ENCODE measurements around the gene MAT2B. TPM values are rescaled to one million over a fixed set of nuclear protein-coding genes. Genes with fewer than 3 reads are reported as not detected.

MAT2B gene
- total and polyA plus RNA-seq, 2 of the 13 experiments (the other 11 are each of a cell fraction or from before 2014, with no cell fraction given): 20.2 to 37.1 TPM

DNA sequence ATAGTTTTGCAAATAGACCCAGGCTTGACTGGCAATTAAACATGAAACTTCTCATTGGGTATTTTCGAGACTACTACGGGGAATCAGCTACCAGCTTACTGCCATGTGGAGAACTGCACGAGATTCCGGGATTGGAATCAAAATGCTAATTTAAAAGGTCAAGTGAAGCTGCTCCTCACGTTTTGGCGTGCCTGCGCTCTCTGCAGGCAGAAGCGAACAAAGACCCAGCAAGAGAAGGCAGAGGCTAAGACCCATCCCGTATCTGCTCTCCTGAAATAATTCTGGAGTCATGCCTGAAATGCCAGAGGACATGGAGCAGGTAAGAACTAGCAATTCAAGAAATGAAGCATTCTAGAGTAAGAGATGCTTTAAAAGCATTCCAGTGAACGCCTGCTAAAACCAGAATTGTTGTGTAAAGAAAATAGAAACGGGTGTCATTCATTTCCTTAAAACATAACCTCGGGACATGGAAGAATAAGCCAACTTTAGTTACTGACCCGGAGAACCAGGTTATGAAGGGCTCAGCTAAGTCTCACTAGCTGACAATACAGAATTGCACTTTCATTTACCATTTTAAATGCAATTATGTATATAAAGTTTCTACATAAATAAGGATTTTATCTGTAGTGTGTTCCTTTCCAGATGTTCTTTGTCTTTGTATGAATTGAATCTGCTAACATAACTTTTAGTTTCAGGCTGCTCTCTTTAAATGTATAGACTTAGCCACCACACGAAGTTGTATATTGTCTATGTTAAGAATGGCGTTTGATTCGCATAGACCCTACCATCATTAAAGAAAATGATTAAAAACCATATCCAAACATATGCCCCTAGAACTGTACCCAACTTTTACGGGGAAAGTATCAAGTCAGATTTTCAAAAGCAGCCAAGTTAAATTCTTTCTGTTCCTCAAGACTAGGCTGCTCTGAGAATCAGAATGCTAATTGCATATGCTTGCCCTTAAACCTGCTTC, 2.0 kb upstream of the MAT2B start (continued):
- TF ChIP-seq, protein P1, sequence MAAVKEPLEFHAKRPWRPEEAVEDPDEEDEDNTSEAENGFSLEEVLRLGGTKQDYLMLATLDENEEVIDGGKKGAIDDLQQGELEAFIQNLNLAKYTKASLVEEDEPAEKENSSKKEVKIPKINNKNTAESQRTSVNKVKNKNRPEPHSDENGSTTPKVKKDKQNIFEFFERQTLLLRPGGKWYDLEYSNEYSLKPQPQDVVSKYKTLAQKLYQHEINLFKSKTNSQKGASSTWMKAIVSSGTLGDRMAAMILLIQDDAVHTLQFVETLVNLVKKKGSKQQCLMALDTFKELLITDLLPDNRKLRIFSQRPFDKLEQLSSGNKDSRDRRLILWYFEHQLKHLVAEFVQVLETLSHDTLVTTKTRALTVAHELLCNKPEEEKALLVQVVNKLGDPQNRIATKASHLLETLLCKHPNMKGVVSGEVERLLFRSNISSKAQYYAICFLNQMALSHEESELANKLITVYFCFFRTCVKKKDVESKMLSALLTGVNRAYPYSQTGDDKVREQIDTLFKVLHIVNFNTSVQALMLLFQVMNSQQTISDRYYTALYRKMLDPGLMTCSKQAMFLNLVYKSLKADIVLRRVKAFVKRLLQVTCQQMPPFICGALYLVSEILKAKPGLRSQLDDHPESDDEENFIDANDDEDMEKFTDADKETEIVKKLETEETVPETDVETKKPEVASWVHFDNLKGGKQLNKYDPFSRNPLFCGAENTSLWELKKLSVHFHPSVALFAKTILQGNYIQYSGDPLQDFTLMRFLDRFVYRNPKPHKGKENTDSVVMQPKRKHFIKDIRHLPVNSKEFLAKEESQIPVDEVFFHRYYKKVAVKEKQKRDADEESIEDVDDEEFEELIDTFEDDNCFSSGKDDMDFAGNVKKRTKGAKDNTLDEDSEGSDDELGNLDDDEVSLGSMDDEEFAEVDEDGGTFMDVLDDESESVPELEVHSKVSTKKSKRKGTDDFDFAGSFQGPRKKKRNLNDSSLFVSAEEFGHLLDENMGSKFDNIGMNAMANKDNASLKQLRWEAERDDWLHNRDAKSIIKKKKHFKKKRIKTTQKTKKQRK (IDR thresholded peaks at IDR 0.05; ENCODE audit: low read length): no peak
- TF ChIP-seq, protein P2, sequence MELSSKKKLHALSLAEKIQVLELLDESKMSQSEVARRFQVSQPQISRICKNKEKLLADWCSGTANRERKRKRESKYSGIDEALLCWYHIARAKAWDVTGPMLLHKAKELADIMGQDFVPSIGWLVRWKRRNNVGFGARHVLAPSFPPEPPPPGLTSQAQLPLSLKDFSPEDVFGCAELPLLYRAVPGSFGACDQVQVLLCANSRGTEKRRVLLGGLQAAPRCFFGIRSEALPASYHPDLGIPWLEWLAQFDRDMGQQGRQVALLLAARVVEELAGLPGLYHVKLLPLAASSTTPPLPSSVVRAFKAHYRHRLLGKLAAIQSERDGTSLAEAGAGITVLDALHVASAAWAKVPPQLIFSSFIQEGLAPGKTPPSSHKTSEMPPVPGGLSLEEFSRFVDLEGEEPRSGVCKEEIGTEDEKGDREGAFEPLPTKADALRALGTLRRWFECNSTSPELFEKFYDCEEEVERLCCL (CRISPR knock-in tag; IDR thresholded peaks at IDR 0.05; ENCODE audit: borderline replicate concordance): no peak
- TF ChIP-seq, protein P3, sequence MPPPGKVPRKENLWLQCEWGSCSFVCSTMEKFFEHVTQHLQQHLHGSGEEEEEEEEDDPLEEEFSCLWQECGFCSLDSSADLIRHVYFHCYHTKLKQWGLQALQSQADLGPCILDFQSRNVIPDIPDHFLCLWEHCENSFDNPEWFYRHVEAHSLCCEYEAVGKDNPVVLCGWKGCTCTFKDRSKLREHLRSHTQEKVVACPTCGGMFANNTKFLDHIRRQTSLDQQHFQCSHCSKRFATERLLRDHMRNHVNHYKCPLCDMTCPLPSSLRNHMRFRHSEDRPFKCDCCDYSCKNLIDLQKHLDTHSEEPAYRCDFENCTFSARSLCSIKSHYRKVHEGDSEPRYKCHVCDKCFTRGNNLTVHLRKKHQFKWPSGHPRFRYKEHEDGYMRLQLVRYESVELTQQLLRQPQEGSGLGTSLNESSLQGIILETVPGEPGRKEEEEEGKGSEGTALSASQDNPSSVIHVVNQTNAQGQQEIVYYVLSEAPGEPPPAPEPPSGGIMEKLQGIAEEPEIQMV (CRISPR knock-in tag; IDR thresholded peaks at IDR 0.05; ENCODE audit: low read depth): no peak
- TF ChIP-seq ADNP (CRISPR knock-in tag; IDR thresholded peaks at IDR 0.05) (no peak), GATAD1 (CRISPR knock-in tag; IDR thresholded peaks at IDR 0.05) (no peak), TEAD3 (CRISPR knock-in tag; optimal IDR thresholded peaks at IDR 0.05; ENCODE audit: borderline replicate concordance) (peak; percentile 78), ZFP41 (CRISPR knock-in tag; IDR thresholded peaks at IDR 0.05; ENCODE audit: borderline replicate concordance) (no peak), MBD4 (IDR thresholded peaks at IDR 0.05; ENCODE audit: borderline replicate concordance, low read length) (no peak), KMT2B (CRISPR knock-in tag; IDR thresholded peaks at IDR 0.05) (no peak), HDAC2 (CRISPR knock-in tag; IDR thresholded peaks at IDR 0.05) (0 out of 2 replicates have a peak, but pooled peaks have one; percentile 34)
- TF ChIP-seq, protein P4, sequence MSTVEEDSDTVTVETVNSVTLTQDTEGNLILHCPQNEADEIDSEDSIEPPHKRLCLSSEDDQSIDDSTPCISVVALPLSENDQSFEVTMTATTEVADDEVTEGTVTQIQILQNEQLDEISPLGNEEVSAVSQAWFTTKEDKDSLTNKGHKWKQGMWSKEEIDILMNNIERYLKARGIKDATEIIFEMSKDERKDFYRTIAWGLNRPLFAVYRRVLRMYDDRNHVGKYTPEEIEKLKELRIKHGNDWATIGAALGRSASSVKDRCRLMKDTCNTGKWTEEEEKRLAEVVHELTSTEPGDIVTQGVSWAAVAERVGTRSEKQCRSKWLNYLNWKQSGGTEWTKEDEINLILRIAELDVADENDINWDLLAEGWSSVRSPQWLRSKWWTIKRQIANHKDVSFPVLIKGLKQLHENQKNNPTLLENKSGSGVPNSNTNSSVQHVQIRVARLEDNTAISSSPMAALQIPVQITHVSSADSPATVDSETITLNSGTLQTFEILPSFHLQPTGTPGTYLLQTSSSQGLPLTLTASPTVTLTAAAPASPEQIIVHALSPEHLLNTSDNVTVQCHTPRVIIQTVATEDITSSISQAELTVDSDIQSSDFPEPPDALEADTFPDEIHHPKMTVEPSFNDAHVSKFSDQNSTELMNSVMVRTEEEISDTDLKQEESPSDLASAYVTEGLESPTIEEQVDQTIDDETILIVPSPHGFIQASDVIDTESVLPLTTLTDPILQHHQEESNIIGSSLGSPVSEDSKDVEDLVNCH (CRISPR knock-in tag; IDR thresholded peaks at IDR 0.05): no peak
- TF ChIP-seq, protein P5, sequence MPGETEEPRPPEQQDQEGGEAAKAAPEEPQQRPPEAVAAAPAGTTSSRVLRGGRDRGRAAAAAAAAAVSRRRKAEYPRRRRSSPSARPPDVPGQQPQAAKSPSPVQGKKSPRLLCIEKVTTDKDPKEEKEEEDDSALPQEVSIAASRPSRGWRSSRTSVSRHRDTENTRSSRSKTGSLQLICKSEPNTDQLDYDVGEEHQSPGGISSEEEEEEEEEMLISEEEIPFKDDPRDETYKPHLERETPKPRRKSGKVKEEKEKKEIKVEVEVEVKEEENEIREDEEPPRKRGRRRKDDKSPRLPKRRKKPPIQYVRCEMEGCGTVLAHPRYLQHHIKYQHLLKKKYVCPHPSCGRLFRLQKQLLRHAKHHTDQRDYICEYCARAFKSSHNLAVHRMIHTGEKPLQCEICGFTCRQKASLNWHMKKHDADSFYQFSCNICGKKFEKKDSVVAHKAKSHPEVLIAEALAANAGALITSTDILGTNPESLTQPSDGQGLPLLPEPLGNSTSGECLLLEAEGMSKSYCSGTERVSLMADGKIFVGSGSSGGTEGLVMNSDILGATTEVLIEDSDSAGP (CRISPR knock-in tag; IDR thresholded peaks at IDR 0.05; ENCODE audit: borderline replicate concordance): 0 out of 2 replicates have a peak, but pooled peaks have one; percentile 20
- TF ChIP-seq, protein P6, sequence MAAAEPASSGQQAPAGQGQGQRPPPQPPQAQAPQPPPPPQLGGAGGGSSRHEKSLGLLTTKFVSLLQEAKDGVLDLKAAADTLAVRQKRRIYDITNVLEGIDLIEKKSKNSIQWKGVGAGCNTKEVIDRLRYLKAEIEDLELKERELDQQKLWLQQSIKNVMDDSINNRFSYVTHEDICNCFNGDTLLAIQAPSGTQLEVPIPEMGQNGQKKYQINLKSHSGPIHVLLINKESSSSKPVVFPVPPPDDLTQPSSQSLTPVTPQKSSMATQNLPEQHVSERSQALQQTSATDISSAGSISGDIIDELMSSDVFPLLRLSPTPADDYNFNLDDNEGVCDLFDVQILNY (CRISPR knock-in tag; conservative IDR thresholded peaks at IDR 0.05): no peak
